Stimulated activated CD4-positive, alpha-beta T cell treated with anti-CD3 and anti-CD28 coated beads, TNF-alpha, amount 100 ng/mL, for 24 hours (primary cell): Measurements from ENCODE around the gene LNPK.
"Not testable (repeated sequence)": the region's sequence is repeated elsewhere in the genome, so short reads cannot be mapped to it uniquely, and the experiment has no call there.

Experiments
- DNase-seq, 3 experiments: peaks; one replicate each; pipeline ENCODE4 v3.0.0-alpha.2; 2020; ENCODE audit warnings: low read depth in 3 of 3

Gene LNPK

GRCh38 chr2:175904035-175904434, 98.0 kb downstream of the LNPK start:
- no peak for DNase-seq

- no peak for DNase-seq
Observed at GRCh38 chr2:175903384-175903936, 98.6 kb downstream of the LNPK start.

- not testable (repeated sequence) for DNase-seq
Observed at GRCh38 chr2:175895957-175896356, 106.1 kb downstream of the LNPK start.

- no peak for DNase-seq
Observed at GRCh38 chr2:175892046-175892445, 110.0 kb downstream of the LNPK start.

- no peak for DNase-seq
Observed at GRCh38 chr2:175890636-175891242, 111.3 kb downstream of the LNPK start.

- no peak for DNase-seq
Observed at GRCh38 chr2:175889701-175890302, 112.3 kb downstream of the LNPK start.

GRCh38 chr2:175887776-175888175, 114.3 kb downstream of the LNPK start:
- DNase-seq, result no peak

- no peak for DNase-seq
Observed at GRCh38 chr2:175884697-175885393, 117.2 kb downstream of the LNPK start.

GRCh38 chr2:175883586-175884194, 118.4 kb downstream of the LNPK start:
- no peak for DNase-seq

GRCh38 chr2:175879679-175880078, 122.4 kb downstream of the LNPK start:
- no peak for DNase-seq

GRCh38 chr2:175877845-175878544, 124.1 kb downstream of the LNPK start:
- no peak for DNase-seq

- no peak for DNase-seq
Observed at GRCh38 chr2:175874291-175874690, 127.8 kb downstream of the LNPK start.
